K562 (cell line): ENCODE measurements around the gene ACP5. TPM values are rescaled to one million over a fixed set of nuclear protein-coding genes. Genes with fewer than 3 reads are reported as not detected.
A peak's percentile ranks its signal among the peaks of the same experiment; 100 is the strongest.

Experiments used
- CREB1 ChIP-seq, 2 experiments: sonication (generic) in 1 of 2; formaldehyde crosslinking in 1 of 2; IDR thresholded peaks; 2 replicates each; pipeline versions ENCODE4 v1.6.1 to v1.8.0; 2012 to 2022; ENCODE audit warnings: inconsistent platforms in 1 of 2, mild to moderate bottlenecking in 1 of 2, missing genetic modification reagents in 1 of 2, moderate library complexity in 1 of 2
- EHMT2 ChIP-seq: fragments of 450-650 bp; IDR thresholded peaks from 2 replicates; pipeline ENCODE4 v1.6.1; 2018; ENCODE audit warnings: antibody characterized with exemption
- FOXM1 ChIP-seq, 2 experiments: fragments of 450-650 bp in 1 of 2; sonication (generic) in 1 of 2; formaldehyde crosslinking in 1 of 2; IDR thresholded peaks; 2 replicates each; pipeline versions ENCODE4 v1.6.1 to v1.9.0; 2017 to 2022; ENCODE audit warnings: low read depth in 2 of 2, mild to moderate bottlenecking in 2 of 2, missing genetic modification reagents in 1 of 2, moderate library complexity in 1 of 2
- FOXP4 ChIP-seq: sonication (generic); formaldehyde crosslinking; IDR thresholded peaks from 2 replicates; pipeline ENCODE4 v1.8.0; 2022; ENCODE audit warnings: mild to moderate bottlenecking, missing genetic modification reagents, borderline replicate concordance
- FUS ChIP-seq: fragments of 200-400 bp; formaldehyde crosslinking; optimal IDR thresholded peaks from 2 replicates; pipeline ENCODE3; 2017; ENCODE audit warnings: low read depth, low read length
- GATAD2A ChIP-seq: fragments of 450-650 bp; IDR thresholded peaks from 2 replicates; pipeline ENCODE4 v1.6.1; 2017
- IRF1 ChIP-seq: sonication (generic); formaldehyde crosslinking; IDR thresholded peaks from 2 replicates; pipeline ENCODE4 v1.8.0; 2022; ENCODE audit warnings: missing genetic modification reagents, mild to moderate bottlenecking, borderline replicate concordance
- KAT8 ChIP-seq: fragments of 450-650 bp; IDR thresholded peaks from 2 replicates; pipeline ENCODE4 v1.6.1; 2016; ENCODE audit warnings: low read depth, mild to moderate bottlenecking
- MBD1 ChIP-seq: fragments of 250-450 bp; sonication (Bioruptor Pico); IDR thresholded peaks from 2 replicates; pipeline ENCODE4 v1.8.0; 2022; ENCODE audit warnings: inconsistent platforms
- NELFE ChIP-seq: IDR thresholded peaks from 2 replicates; pipeline ENCODE4 v1.6.1; 2011; ENCODE audit warnings: mild to moderate bottlenecking; ENCODE audit not compliant: insufficient read depth, insufficient read length
- POLR3A ChIP-seq: IDR thresholded peaks from 2 replicates; pipeline ENCODE4 v1.6.1; 2011; ENCODE audit warnings: borderline replicate concordance, mild to moderate bottlenecking, moderate library complexity; ENCODE audit not compliant: insufficient read length, insufficient read depth; ENCODE audit errors: extremely low read depth
- RBM14 ChIP-seq: fragments of 200-400 bp; formaldehyde crosslinking; IDR thresholded peaks from 2 replicates; pipeline ENCODE4 v1.6.1; 2018; ENCODE audit warnings: low read depth, mild to moderate bottlenecking, low read length, moderate library complexity, borderline replicate concordance; ENCODE audit not compliant: insufficient read depth
- RFX7 ChIP-seq: fragments of 250-450 bp; sonication (Bioruptor Pico); IDR thresholded peaks from 2 replicates; pipeline ENCODE4 v1.5.1; 2021; ENCODE audit warnings: mild to moderate bottlenecking
- SETDB1 ChIP-seq: IDR thresholded peaks from one replicate; pipeline ENCODE4 v1.6.1; 2012; ENCODE audit warnings: low read length, control low read depth, inconsistent platforms
- SIN3B ChIP-seq: fragments of 450-650 bp; IDR thresholded peaks from 2 replicates; pipeline ENCODE4 v1.6.1; 2017; ENCODE audit warnings: low read depth, mild to moderate bottlenecking, moderate library complexity
- SMAD2 ChIP-seq: fragments of 150-350 bp; IDR thresholded peaks from 2 replicates; pipeline ENCODE4 v1.6.1; 2014; ENCODE audit warnings: low read depth, mild to moderate bottlenecking, low read length
- TAF1 ChIP-seq: IDR thresholded peaks from 2 replicates; pipeline ENCODE4 v1.6.1; 2011; ENCODE audit warnings: mild to moderate bottlenecking, low read length, moderate library complexity; ENCODE audit not compliant: insufficient read depth, control insufficient read depth, severe bottlenecking; ENCODE audit errors: extremely low read depth
- XRCC4 ChIP-seq: IDR thresholded peaks from one replicate; pipeline ENCODE4 v1.6.1; 2011; ENCODE audit not compliant: insufficient read depth, insufficient read length; ENCODE audit errors: extremely low read depth
- ZBTB34 ChIP-seq: fragments of 250-450 bp; sonication (Bioruptor Pico); IDR thresholded peaks from 2 replicates; pipeline ENCODE4 v1.8.0; 2021; ENCODE audit warnings: mild to moderate bottlenecking, moderate library complexity
- ZBTB8A ChIP-seq: fragments of 450-650 bp; IDR thresholded peaks from 2 replicates; pipeline ENCODE4 v1.6.1; 2018; ENCODE audit warnings: mild to moderate bottlenecking, moderate library complexity; ENCODE audit not compliant: partially characterized antibody
- ZSCAN32 ChIP-seq: fragments of 450-650 bp; formaldehyde crosslinking; IDR thresholded peaks from 2 replicates; pipeline ENCODE4 v1.4.0; 2020; ENCODE audit warnings: mild to moderate bottlenecking, moderate library complexity
- polyA plus RNA-seq, 8 experiments: library from polyadenylated mRNA; depleted of rRNA in 4 of 8; stranded (reverse) in 5 of 8; unstranded in 3 of 8; fragments of >200 nt; fragmentation: Nextera tagmentation in 2 of 8; fragmentation: Illumina TruSeq in 1 of 8; extraction: Ambion mirVana in 2 of 8; extraction: Trizol in 1 of 8; gene quantifications; 2 replicates each; pipeline versions ENCODE4 v1.2.1 to v1.2.3, GENCODE V29; 2011 to 2014; ENCODE audit warnings: inconsistent platforms in 1 of 8, missing spikeins in 1 of 8
- total RNA-seq, 7 experiments: library from RNA; depleted of rRNA in 6 of 7; stranded (reverse); fragments of >200 nt in 6 of 7; fragmentation: Illumina TruSeq in 2 of 7; extraction: Trizol in 2 of 7; gene quantifications; 2 replicates each; pipeline versions ENCODE4 v1.2.1 to v1.2.3, GENCODE V29; 2011 to 2021; ENCODE audit warnings: low replicate concordance in 1 of 7

The ACP5 gene
- total and polyA plus RNA-seq, 9 of the 15 experiments (the other 6 are each of a cell fraction or from before 2014, with no cell fraction given): 0.06 to 1.1 (median 0.31) TPM; not detected in 1

- TF ChIP-seq KAT8 (no peak), ZBTB34 (CRISPR knock-in tag) (no peak), TAF1 (peak; percentile 89), RFX7 (CRISPR knock-in tag) (no peak), CREB1 (IDR thresholded peaks at IDR 0.05) (peak; percentile 72), CREB1 (CRISPR knock-in tag; IDR thresholded peaks at IDR 0.05) (peak; percentile 78), RBM14 (no peak), FUS (peak; percentile 34), ZBTB8A (no peak), FOXM1 (IDR thresholded peaks at IDR 0.05; ENCODE audit: low read depth) (no peak), FOXM1 (CRISPR knock-in tag; IDR thresholded peaks at IDR 0.05; ENCODE audit: low read depth) (peak; percentile 86; the same call in 1 of the 2 replicates), IRF1 (CRISPR knock-in tag) (no peak), NELFE (no peak), SIN3B (0 out of 2 replicates have a peak, but pooled peaks have one; percentile 62), SMAD2 (no peak), MBD1 (CRISPR knock-in tag) (no peak), XRCC4 (no peak), ZSCAN32 (no peak), GATAD2A (peak; percentile 32; the same call in 1 of the 2 replicates), POLR3A (no peak), FOXP4 (no peak; the same call in 1 of the 2 replicates), SETDB1 (no peak), EHMT2 (no peak)
These were observed 20.0 kb upstream of the ACP5 start, which contains the start of gene ZNF627 (continued) for GRCh38 chr19:11597202-11598102.
